ENCODE results near the gene GPRASP3.
A peak's percentile ranks its signal among the peaks of the same experiment; 100 is the strongest.
"Not testable (repeated sequence)": the region's sequence is repeated elsewhere in the genome, so short reads cannot be mapped to it uniquely, and the experiment has no call there.

GPRASP3 gene

GRCh38 chrX:102720237-102721168 is at the start of gene GPRASP3:
GPRASP3 (plus strand) TSS chrX:102720743; CDS start chrX:102748996, 28,253 bp downstream.
- peak; percentile 61 for DNase-seq

- DNase-seq = no peak
Observed at GRCh38 chrX:102672856-102673255, 47.7 kb upstream of the GPRASP3 start.

- not testable (repeated sequence) for DNase-seq
Observed at GRCh38 chrX:102677479-102677878, 43.1 kb upstream of the GPRASP3 start.

- DNase-seq = no peak
Observed at GRCh38 chrX:102684772-102685520, 35.6 kb upstream of the GPRASP3 start.

GRCh38 chrX:102694749-102695148 is 25.8 kb upstream of the GPRASP3 start:
- no peak for DNase-seq

GRCh38 chrX:102696306-102696705 is 24.2 kb upstream of the GPRASP3 start:
- no peak for DNase-seq

GRCh38 chrX:102697494-102697893 is 23.0 kb upstream of the GPRASP3 start:
- no peak for DNase-seq

GRCh38 chrX:102708900-102709299 is 11.6 kb upstream of the GPRASP3 start:
- no peak for DNase-seq

GRCh38 chrX:102711872-102712215 is 8.7 kb upstream of the GPRASP3 start:
- no peak for DNase-seq

GRCh38 chrX:102712216-102712966 is 8.2 kb upstream of the GPRASP3 start, which contains the start of gene GPRASP2:
GPRASP2 (plus strand) TSS chrX:102712448; CDS start chrX:102714870, 2,422 bp downstream.
- no peak for DNase-seq

- DNase-seq = peak; percentile 4
Observed at GRCh38 chrX:102712981-102713625, 7.4 kb upstream of the GPRASP3 start.

- DNase-seq = no peak
Observed at GRCh38 chrX:102714994-102715393, 5.5 kb upstream of the GPRASP3 start.

GRCh38 chrX:102715967-102716366 is 4.6 kb upstream of the GPRASP3 start:
- no peak for DNase-seq

GRCh38 chrX:102721169-102721506 is 595 bp downstream of the GPRASP3 start:
- DNase-seq = not testable (repeated sequence)

- DNase-seq = no peak
Observed at GRCh38 chrX:102723456-102723855, 2.9 kb downstream of the GPRASP3 start.

GRCh38 chrX:102727761-102728160 is 7.2 kb downstream of the GPRASP3 start:
- DNase-seq = no peak

GRCh38 chrX:102728646-102729045 is 8.1 kb downstream of the GPRASP3 start:
- DNase-seq = no peak

GRCh38 chrX:102739657-102740056 is 19.1 kb downstream of the GPRASP3 start:
- no peak for DNase-seq

GRCh38 chrX:102744307-102744706 is 23.8 kb downstream of the GPRASP3 start:
- no peak for DNase-seq

GRCh38 chrX:102745513-102745856 is 24.9 kb downstream of the GPRASP3 start:
- no peak for DNase-seq

- no peak for DNase-seq
Observed at GRCh38 chrX:102745857-102746584, 25.5 kb downstream of the GPRASP3 start.

GRCh38 chrX:102765217-102765616 is 44.7 kb downstream of the GPRASP3 start:
- DNase-seq = no peak

All from NCI-H2029 (cell line).